Measurements from ENCODE around the gene GAS2L2. TPM values are rescaled to one million over a fixed set of nuclear protein-coding genes. Genes with fewer than 3 reads are reported as not detected.
"Not testable (repeated sequence)": the region's sequence is repeated elsewhere in the genome, so short reads cannot be mapped to it uniquely, and the experiment has no call there.

Gene GAS2L2
- total RNA-seq, 4 donors from 2014 or later = not detected

DNA sequence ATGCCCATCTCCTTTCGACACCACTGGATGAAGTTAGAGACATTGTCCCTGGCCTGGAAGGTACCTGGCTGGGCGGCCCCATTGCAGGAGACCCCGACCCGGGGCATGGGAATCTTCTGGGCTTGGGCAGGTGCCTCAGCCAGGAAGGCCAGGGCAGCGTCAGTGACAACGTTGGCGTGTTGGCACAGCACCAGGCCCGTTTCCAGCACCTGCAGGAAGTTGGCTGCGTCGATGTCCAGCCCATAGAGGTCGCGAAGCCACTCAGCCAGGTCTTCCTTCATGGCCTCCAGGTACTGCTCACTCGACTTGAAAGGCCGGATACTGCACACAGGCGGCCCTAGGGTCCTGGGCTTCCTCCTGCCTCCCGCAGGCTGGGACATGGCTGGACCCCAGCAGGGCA lies 568 bp downstream of the GAS2L2 start:
- H3K4me1 ChIP-seq = peaks cover 12% of the 10 kb centered on the region in 2 donors
- H3K9me3 ChIP-seq = no peaks in the 10 kb centered on the region
- no peaks in the 10 kb centered on the region for H3K27me3 ChIP-seq
- intact Hi-C loops (cut with DNase I) = no loop called here
- peak; percentile 52 to 53 for DNase-seq
- 51% methylated on average over 8 to 14 of the region's 16 CpGs for WGBS, 2 donors
- no peak for TF ChIP-seq CTCF (IDR thresholded peaks at IDR 0.05)
- no peaks in the 10 kb centered on the region for H3K36me3 ChIP-seq
- no peak overlapping the region for H3K4me3 ChIP-seq (replicated peaks in 1 of 3)
- H3K27ac ChIP-seq = no peak overlapping the region

DNA sequence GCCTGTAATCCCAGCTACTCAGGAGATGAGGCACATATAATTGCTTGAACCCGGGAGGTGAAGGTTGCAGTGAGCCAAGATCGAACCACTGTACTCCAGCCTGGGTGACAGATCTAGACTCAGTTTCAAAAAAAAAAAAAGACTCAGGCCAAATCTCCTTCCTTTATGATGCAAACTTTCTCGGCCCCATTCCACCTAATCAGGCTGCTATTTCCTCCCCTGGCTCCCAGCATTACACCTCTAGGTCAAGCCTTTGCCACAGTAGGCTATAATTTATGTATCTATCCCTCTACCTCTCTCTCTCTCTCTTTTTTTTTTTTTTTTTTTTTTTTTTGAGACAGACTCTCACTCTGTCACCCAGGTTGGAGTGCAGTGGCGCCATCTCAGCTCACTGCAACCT lies 1.5 kb downstream of the GAS2L2 start:
- H3K4me3 ChIP-seq (replicated peaks in 1 of 3); H3K36me3 ChIP-seq; H3K27ac ChIP-seq; DNase-seq; intact Hi-C loops (cut with DNase I); H3K9me3 ChIP-seq; H3K27me3 ChIP-seq: not testable (repeated sequence)
- whole genome bisulfite sequencing, 2 donors = 84 to 89% methylated on average over 4 of the region's 4 CpGs
- peaks cover 12% of the 10 kb centered on the region in 2 donors for H3K4me1 ChIP-seq

- no peak overlapping the region for H3K27ac ChIP-seq
- no peak overlapping the region for H3K4me3 ChIP-seq (replicated peaks in 1 of 3)
- 76 to 87% methylated on average over 10 of the region's 10 CpGs for WGBS, 2 donors
- H3K4me1 ChIP-seq = peaks cover 9 to 12% of the 10 kb centered on the region in 2 donors
- TF ChIP-seq CTCF (IDR thresholded peaks at IDR 0.05) = no peak
- no peak for TF ChIP-seq POLR2A (IDR thresholded peaks at IDR 0.05)
- H3K9me3 ChIP-seq = no peaks in the 10 kb centered on the region
- H3K27me3 ChIP-seq = no peaks in the 10 kb centered on the region
- no peak for DNase-seq
- no peaks in the 10 kb centered on the region for H3K36me3 ChIP-seq
- intact Hi-C loops (cut with DNase I) = no loop called here
Observed at GRCh38 chr17:35750526-35751395, 2.3 kb downstream of the GAS2L2 start.

DNA sequence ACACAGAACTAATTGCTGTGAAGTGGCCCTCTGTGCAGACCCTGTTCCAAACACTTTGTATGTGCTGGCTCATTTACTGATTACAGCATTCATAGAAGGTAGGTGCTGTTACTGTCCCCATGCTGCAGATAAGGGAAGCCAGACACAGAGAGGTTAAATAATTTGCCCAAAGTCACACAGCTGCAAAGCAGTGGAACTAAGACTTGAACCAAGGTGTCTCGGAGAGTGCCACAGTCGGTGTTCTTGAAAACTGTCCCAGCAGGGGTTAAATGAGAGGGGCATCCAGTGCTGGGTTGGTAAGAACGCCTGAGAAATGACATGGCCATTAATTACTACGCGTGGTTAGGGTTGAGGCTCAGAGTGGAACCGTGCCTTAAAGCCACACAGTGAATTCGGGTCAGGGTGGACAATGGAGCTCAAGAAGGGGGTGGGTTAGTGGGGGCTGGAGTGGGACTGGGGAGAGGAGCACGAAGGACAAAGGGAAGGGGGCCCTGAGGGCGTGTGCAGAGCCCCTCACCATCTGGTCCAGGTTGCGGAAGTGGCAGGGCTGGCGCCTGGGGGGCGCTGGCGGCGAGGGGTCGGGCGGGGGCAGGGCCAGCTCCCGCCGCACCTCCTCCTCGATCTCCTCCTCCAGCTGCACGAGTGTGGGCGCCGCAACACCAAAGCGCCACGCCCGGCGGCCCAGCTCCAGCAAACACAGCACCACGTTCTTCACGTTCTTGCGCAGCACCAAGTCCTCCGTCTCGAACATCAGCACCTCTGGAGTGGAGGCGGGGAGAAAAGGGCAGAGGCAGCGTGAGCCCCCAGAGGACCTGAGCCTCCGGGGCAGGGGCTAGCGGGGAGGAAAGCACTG lies 3.3 kb downstream of the GAS2L2 start:
- WGBS, 2 donors = 10 to 12% methylated on average over 31 to 34 of the region's 35 CpGs
- Histone ChIP-seq H3K27me3 (no peaks in the 10 kb centered on the region), H3K4me3 (replicated peaks in 1 of 3) (no peak overlapping the region), H3K9me3 (no peaks in the 10 kb centered on the region), H3K4me1 (peaks cover 9 to 12% of the 10 kb centered on the region in 2 donors), H3K27ac (no peak overlapping the region), H3K36me3 (no peaks in the 10 kb centered on the region)
- intact Hi-C loops (cut with DNase I) = loop anchor here (5.0 kb wide), 1 partner anchor 137 kb away; no protein-coding TSS in a partner anchor
- no peak for TF ChIP-seq CTCF (IDR thresholded peaks at IDR 0.05)
- no peak for TF ChIP-seq POLR2A (IDR thresholded peaks at IDR 0.05)
- peak in 1 of 2 donors; percentile 14 for DNase-seq

DNA sequence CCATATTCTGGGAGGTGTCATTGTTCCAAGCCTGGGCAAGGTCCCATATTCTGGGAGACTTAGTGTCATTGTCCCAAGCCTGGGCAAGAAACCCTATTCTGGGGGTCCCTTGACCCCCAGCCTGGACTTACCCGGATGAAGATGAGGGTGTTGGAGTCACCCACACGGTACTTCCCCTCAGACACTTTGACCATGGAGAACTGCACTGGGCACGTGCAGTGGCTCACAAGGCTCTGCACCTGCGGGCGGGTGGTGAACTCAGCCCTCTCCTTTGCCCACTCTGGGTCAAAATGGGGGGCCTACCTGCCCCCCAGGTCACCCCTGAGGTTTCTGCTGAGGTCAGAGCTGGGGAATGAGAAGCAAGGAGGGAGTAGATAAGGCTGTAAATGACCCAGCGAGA lies 4.1 kb downstream of the GAS2L2 start:
- TF ChIP-seq CTCF (IDR thresholded peaks at IDR 0.05) (no peak), POLR2A (IDR thresholded peaks at IDR 0.05) (no peak)
- WGBS, 2 donors = 82 to 87% methylated on average over 5 to 6 of the region's 6 CpGs
- no peak for DNase-seq
- H3K4me3 ChIP-seq (replicated peaks in 1 of 3) = no peak overlapping the region
- H3K27me3 ChIP-seq = no peaks in the 10 kb centered on the region
- H3K9me3 ChIP-seq = no peaks in the 10 kb centered on the region
- intact Hi-C loops (cut with DNase I) = loop anchor here (5.0 kb wide), 1 partner anchor 137 kb away; no protein-coding TSS in a partner anchor
- H3K27ac ChIP-seq = no peak overlapping the region
- peaks cover 9 to 12% of the 10 kb centered on the region in 2 donors for H3K4me1 ChIP-seq
- H3K36me3 ChIP-seq = no peaks in the 10 kb centered on the region

Data from thyroid gland (tissue), 4 donors.